ENCODE data around the gene PPP2CA. TPM values are rescaled to one million over a fixed set of nuclear protein-coding genes. Genes with fewer than 3 reads are reported as not detected.

PPP2CA gene
- total and polyA plus RNA-seq, 9 of the 15 experiments (the other 6 are each of a cell fraction or from before 2014, with no cell fraction given): 23.0 to 257 (median 109) TPM

DNA sequence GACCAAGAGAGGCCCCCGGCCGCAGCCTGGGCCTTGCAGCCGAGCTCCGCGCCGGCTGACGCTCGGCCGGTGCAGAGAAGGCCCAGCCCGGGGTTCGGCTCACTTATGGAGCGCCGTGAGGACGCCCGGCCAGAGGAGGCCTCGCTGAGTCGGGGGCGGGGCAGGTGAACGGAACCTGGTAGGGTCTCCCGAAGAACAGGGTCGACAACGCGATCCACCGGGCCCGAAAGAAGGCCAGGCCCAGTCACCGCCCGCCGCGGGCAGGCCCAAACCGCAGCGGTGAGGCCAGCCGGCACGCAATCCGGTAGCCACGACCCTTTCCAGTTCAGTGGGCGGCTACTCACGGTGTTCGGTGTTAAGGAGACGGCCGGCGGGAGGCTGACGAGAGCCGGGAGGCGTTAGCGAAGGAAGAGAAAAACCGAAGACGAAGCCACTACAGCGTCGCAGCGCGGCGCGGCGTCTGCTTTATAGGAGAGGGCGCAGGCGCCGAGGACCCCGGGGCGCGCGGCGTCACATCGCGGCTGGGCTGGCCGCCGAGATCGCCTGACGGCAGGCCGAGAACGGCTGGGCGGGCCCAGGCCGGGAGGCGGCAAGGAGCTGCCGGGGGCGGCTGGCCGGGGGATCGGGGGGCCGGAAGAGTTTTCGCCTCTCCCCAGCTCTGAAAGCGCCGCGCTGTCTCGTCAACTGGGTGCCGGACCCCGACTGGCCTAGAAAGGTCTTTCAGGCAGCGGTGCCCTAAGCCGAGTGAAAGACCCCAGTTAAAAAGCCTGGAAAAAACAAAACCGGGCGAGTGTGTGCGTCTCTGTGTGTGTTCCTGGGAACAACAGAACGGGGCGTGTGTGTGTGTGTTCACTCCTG lies 49.1 kb downstream of the PPP2CA start, which contains the start of gene SKP1 (continued):
- TF ChIP-seq, protein P1, sequence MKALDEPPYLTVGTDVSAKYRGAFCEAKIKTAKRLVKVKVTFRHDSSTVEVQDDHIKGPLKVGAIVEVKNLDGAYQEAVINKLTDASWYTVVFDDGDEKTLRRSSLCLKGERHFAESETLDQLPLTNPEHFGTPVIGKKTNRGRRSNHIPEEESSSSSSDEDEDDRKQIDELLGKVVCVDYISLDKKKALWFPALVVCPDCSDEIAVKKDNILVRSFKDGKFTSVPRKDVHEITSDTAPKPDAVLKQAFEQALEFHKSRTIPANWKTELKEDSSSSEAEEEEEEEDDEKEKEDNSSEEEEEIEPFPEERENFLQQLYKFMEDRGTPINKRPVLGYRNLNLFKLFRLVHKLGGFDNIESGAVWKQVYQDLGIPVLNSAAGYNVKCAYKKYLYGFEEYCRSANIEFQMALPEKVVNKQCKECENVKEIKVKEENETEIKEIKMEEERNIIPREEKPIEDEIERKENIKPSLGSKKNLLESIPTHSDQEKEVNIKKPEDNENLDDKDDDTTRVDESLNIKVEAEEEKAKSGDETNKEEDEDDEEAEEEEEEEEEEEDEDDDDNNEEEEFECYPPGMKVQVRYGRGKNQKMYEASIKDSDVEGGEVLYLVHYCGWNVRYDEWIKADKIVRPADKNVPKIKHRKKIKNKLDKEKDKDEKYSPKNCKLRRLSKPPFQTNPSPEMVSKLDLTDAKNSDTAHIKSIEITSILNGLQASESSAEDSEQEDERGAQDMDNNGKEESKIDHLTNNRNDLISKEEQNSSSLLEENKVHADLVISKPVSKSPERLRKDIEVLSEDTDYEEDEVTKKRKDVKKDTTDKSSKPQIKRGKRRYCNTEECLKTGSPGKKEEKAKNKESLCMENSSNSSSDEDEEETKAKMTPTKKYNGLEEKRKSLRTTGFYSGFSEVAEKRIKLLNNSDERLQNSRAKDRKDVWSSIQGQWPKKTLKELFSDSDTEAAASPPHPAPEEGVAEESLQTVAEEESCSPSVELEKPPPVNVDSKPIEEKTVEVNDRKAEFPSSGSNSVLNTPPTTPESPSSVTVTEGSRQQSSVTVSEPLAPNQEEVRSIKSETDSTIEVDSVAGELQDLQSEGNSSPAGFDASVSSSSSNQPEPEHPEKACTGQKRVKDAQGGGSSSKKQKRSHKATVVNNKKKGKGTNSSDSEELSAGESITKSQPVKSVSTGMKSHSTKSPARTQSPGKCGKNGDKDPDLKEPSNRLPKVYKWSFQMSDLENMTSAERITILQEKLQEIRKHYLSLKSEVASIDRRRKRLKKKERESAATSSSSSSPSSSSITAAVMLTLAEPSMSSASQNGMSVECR (CRISPR knock-in tag; IDR thresholded peaks at IDR 0.05): peak; percentile 96
- TF ChIP-seq, protein P2, sequence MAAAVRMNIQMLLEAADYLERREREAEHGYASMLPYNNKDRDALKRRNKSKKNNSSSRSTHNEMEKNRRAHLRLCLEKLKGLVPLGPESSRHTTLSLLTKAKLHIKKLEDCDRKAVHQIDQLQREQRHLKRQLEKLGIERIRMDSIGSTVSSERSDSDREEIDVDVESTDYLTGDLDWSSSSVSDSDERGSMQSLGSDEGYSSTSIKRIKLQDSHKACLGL (CRISPR knock-in tag; IDR thresholded peaks at IDR 0.05; ENCODE audit: borderline replicate concordance, poor library complexity, severe bottlenecking): no peak
- TF ChIP-seq KLF13 (tag; IDR thresholded peaks at IDR 0.05; ENCODE audit: borderline replicate concordance, low read depth): peak; percentile 89; the same call in 1 of the 2 replicates
- TF ChIP-seq, protein P3, sequence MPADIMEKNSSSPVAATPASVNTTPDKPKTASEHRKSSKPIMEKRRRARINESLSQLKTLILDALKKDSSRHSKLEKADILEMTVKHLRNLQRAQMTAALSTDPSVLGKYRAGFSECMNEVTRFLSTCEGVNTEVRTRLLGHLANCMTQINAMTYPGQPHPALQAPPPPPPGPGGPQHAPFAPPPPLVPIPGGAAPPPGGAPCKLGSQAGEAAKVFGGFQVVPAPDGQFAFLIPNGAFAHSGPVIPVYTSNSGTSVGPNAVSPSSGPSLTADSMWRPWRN (IDR thresholded peaks at IDR 0.05; ENCODE audit: low read depth): no peak
- TF ChIP-seq, protein P4, sequence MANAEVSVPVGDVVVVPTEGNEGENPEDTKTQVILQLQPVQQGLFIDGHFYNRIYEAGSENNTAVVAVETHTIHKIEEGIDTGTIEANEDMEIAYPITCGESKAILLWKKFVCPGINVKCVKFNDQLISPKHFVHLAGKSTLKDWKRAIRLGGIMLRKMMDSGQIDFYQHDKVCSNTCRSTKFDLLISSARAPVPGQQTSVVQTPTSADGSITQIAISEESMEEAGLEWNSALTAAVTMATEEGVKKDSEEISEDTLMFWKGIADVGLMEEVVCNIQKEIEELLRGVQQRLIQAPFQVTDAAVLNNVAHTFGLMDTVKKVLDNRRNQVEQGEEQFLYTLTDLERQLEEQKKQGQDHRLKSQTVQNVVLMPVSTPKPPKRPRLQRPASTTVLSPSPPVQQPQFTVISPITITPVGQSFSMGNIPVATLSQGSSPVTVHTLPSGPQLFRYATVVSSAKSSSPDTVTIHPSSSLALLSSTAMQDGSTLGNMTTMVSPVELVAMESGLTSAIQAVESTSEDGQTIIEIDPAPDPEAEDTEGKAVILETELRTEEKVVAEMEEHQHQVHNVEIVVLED (CRISPR knock-in tag; IDR thresholded peaks at IDR 0.05): peak; percentile 77
- TF ChIP-seq, protein P5, sequence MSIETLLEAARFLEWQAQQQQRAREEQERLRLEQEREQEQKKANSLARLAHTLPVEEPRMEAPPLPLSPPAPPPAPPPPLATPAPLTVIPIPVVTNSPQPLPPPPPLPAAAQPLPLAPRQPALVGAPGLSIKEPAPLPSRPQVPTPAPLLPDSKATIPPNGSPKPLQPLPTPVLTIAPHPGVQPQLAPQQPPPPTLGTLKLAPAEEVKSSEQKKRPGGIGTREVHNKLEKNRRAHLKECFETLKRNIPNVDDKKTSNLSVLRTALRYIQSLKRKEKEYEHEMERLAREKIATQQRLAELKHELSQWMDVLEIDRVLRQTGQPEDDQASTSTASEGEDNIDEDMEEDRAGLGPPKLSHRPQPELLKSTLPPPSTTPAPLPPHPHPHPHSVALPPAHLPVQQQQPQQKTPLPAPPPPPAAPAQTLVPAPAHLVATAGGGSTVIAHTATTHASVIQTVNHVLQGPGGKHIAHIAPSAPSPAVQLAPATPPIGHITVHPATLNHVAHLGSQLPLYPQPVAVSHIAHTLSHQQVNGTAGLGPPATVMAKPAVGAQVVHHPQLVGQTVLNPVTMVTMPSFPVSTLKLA (conservative IDR thresholded peaks at IDR 0.05): peak; percentile 48 to 76; a peak in 2 of 4 replicates
- TF ChIP-seq RAD51 (IDR thresholded peaks at IDR 0.05; ENCODE audit: borderline replicate concordance, low read depth): no peak
- TF ChIP-seq ERF (CRISPR knock-in tag; IDR thresholded peaks at IDR 0.05): peak; percentile 81
- TF ChIP-seq ILF3 (IDR thresholded peaks at IDR 0.05; ENCODE audit: borderline replicate concordance): peak; percentile 73; the same call in 1 of the 2 replicates
- no peak for TF ChIP-seq NFE2L1 (tag; IDR thresholded peaks at IDR 0.05; ENCODE audit: borderline replicate concordance, low read depth)
- no peak for TF ChIP-seq ELF4 (CRISPR knock-in tag; IDR thresholded peaks at IDR 0.05)
- TF ChIP-seq FOXP1 (CRISPR knock-in tag; IDR thresholded peaks at IDR 0.05): peak; percentile 95
- TF ChIP-seq ZNF232 (CRISPR knock-in tag; IDR thresholded peaks at IDR 0.05): peak; percentile 87; the same call in 1 of the 2 replicates
- TF ChIP-seq ZNF699 (CRISPR knock-in tag; IDR thresholded peaks at IDR 0.05; ENCODE audit: insufficient replicate concordance): no peak

Measured in K562 (cell line).